HEK293T (cell line): ENCODE data around the gene C5AR2.

ENCODE experiments used
- CTCF ChIA-PET: fragments of 350-600 bp; formaldehyde crosslinking; extraction: SDS; loops from one replicate; lab custom pipeline; 2021; ENCODE audit warnings: antibody characterized with exemption, inconsistent platforms; lab: Yijun Ruan, JAX
- POLR2A ChIA-PET: fragments of 350-600 bp; formaldehyde crosslinking; extraction: SDS; loops from one replicate; lab custom pipeline; 2020; ENCODE audit warnings: antibody characterized with exemption, inconsistent platforms; lab: Yijun Ruan, JAX
- DNase-seq: peaks from one replicate; pipeline ENCODE4 v3.0.0; 2012; ENCODE audit warnings: mixed read lengths; ENCODE audit errors: extremely low spot score
- ARNT ChIP-seq: fragments of 450-650 bp; IDR thresholded peaks from 2 replicates; pipeline ENCODE4 v1.6.1; 2017; ENCODE audit warnings: mild to moderate bottlenecking
- BHLHE40 ChIP-seq: fragments of 450-650 bp; IDR thresholded peaks from 2 replicates; pipeline ENCODE4 v1.6.1; 2016; ENCODE audit warnings: mild to moderate bottlenecking, moderate library complexity, borderline replicate concordance
- CTBP1 ChIP-seq: fragments of 450-650 bp; IDR thresholded peaks from 2 replicates; pipeline ENCODE4 v1.6.1; 2016; ENCODE audit warnings: borderline replicate concordance
- ELF4 ChIP-seq: fragments of 450-650 bp; IDR thresholded peaks from 2 replicates; pipeline ENCODE4 v1.6.1; 2017; ENCODE audit warnings: antibody characterized with exemption
- FOXA1 ChIP-seq: fragments of 450-650 bp; IDR thresholded peaks from 2 replicates; pipeline ENCODE4 v1.6.1; 2016; ENCODE audit warnings: mild to moderate bottlenecking
- FOXK2 ChIP-seq: fragments of 450-650 bp; IDR thresholded peaks from 2 replicates; pipeline ENCODE4 v1.6.1; 2016; ENCODE audit warnings: mild to moderate bottlenecking
- FOXM1 ChIP-seq: fragments of 450-650 bp; IDR thresholded peaks from 2 replicates; pipeline ENCODE4 v1.6.1; 2017; ENCODE audit warnings: mild to moderate bottlenecking, borderline replicate concordance
- HDGF ChIP-seq: fragments of 450-650 bp; IDR thresholded peaks from 2 replicates; pipeline ENCODE4 v1.6.1; 2017; ENCODE audit warnings: antibody characterized with exemption, borderline replicate concordance
- L3MBTL2 ChIP-seq: fragments of 450-650 bp; conservative IDR thresholded peaks from 2 replicates; pipeline ENCODE4 v1.6.1; 2016; ENCODE audit warnings: mild to moderate bottlenecking
- LEF1 ChIP-seq: fragments of 450-650 bp; IDR thresholded peaks from 2 replicates; pipeline ENCODE4 v1.6.1; 2017; ENCODE audit warnings: mild to moderate bottlenecking, borderline replicate concordance
- NFRKB ChIP-seq: fragments of 450-650 bp; IDR thresholded peaks from 2 replicates; pipeline ENCODE4 v1.6.1; 2016; ENCODE audit warnings: mild to moderate bottlenecking, moderate library complexity
- SP1 ChIP-seq: fragments of 450-650 bp; IDR thresholded peaks from 2 replicates; pipeline ENCODE4 v1.6.1; 2017
- SUZ12 ChIP-seq: fragments of 450-650 bp; IDR thresholded peaks from 2 replicates; pipeline ENCODE4 v1.6.1; 2016; ENCODE audit warnings: mild to moderate bottlenecking
- TARDBP ChIP-seq: fragments of 450-650 bp; IDR thresholded peaks from 2 replicates; pipeline ENCODE4 v1.6.1; 2016
- ZNF384 ChIP-seq: fragments of 450-650 bp; IDR thresholded peaks from 2 replicates; pipeline ENCODE4 v1.6.1; 2016
- TF ChIP-seq, protein P1 (sequence below): fragments of 450-650 bp; IDR thresholded peaks from 2 replicates; pipeline ENCODE4 v1.6.1; 2016

The C5AR2 gene

DNA sequence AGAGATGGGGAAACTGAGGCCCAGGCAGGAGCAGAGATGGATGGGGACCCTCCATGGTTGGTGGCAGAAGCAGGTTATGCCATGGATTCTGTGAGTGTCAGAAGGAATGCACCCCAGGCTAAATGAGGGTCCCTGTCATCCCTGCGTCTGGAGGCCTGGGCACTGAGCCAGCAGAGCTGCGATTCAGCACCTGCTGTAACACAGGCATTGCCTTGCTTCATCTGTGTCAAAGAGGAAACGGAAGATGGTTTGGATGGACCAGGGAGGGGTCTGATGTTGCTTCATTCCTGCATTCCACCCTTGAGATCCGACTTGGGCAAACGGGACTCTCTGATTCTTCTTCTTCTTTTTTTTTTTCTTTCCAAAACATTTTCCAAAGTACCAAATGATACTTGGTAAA is 21.2 kb upstream of the C5AR2 start:
- no peak for DNase-seq
- ChIA-PET POLR2A (no interaction called here), CTCF (no interaction called here)
- TF ChIP-seq, protein P1, sequence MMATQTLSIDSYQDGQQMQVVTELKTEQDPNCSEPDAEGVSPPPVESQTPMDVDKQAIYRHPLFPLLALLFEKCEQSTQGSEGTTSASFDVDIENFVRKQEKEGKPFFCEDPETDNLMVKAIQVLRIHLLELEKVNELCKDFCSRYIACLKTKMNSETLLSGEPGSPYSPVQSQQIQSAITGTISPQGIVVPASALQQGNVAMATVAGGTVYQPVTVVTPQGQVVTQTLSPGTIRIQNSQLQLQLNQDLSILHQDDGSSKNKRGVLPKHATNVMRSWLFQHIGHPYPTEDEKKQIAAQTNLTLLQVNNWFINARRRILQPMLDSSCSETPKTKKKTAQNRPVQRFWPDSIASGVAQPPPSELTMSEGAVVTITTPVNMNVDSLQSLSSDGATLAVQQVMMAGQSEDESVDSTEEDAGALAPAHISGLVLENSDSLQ, result no peak
- TF ChIP-seq SUZ12 (no peak), FOXA1 (no peak)

DNA sequence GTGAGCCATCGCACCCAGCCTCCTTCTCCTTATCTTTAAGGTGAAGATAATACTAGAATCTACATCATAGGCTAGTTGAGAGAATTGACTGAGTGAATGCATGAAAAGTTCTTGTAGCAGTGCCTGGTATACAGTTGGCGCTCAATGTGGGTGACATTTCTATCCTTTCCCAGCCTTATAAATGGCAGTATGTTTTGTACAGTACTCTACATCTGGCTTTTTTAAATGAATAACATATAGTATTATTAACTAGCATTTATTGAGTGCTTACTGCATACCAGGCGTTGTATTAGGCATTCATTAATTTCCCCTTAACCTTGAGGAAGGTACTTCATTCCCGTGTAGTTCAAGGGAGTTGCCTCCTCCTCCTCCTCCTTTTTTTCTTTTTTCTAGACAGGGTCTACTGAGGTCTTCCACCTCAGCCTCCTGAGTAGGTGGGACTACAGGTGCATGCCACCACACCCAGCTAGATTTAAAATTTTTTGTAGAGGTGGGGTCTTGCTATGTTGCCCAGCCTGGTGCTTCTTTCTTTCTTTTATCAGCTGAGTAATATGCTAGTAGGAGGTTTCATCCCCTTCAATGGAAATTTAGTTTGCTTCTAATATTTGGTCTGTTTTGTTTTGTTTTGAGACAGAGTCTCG is 19.5 kb upstream of the C5AR2 start:
- DNase-seq, result no peak
- TF ChIP-seq HDGF, result no peak
- TF ChIP-seq CTBP1, result no peak
- no peak for TF ChIP-seq BHLHE40
- TF ChIP-seq LEF1, result no peak
- no peak for TF ChIP-seq ELF4
- no peak for TF ChIP-seq SP1
- no peak for TF ChIP-seq NFRKB
- no peak for TF ChIP-seq TARDBP
- no peak for TF ChIP-seq ARNT
- TF ChIP-seq, protein P1, result no peak
- no peak for TF ChIP-seq SUZ12
- TF ChIP-seq ZNF384, result no peak
- no peak for TF ChIP-seq FOXK2
- ChIA-PET POLR2A (no interaction called here), CTCF (interaction anchor here (0.6 kb wide), 1 partner anchor 320 kb away, joined by 3 read pairs; no protein-coding TSS in a partner anchor)

DNA sequence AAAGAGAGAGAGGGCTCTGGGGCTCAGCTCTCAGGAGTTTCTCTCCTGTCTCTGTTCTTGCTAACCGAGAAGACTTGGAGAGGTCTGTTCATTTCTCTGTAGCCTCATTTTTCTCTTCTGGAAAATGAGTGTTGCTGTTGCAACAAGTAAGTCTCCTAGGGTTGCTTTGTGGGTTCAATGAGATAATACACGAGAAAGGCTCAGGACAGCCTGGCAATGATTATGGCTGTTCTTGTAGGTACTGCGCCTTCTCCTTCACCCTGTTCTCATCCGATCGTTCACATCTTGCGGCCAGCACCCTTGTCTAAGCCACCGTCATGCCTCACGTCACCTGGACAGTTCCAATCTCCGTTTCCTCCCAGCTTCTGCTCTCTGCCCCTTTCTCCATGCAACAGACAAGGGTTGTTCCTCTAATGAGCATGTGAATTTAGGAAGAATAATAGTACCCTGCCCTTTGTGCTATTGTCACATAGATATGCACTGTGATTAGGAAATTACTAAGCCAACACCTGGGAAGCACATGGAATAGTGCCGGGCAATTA is 18.1 kb upstream of the C5AR2 start:
- CTCF ChIA-PET, result no interaction called here
- no peak for TF ChIP-seq FOXK2
- TF ChIP-seq BHLHE40, result no peak
- no peak for TF ChIP-seq NFRKB
- TF ChIP-seq CTBP1, result no peak
- TF ChIP-seq, protein P1, result no peak
- TF ChIP-seq HDGF, result no peak
- no peak for TF ChIP-seq TARDBP
- no peak for TF ChIP-seq ARNT
- no peak for TF ChIP-seq FOXA1
- no peak for TF ChIP-seq ZNF384
- TF ChIP-seq LEF1, result no peak
- no peak for TF ChIP-seq FOXM1
- TF ChIP-seq ELF4, result no peak
- no peak for TF ChIP-seq L3MBTL2
- no peak for TF ChIP-seq SP1
- no peak for TF ChIP-seq SUZ12
- POLR2A ChIA-PET, result no interaction called here
- no peak for DNase-seq

DNA sequence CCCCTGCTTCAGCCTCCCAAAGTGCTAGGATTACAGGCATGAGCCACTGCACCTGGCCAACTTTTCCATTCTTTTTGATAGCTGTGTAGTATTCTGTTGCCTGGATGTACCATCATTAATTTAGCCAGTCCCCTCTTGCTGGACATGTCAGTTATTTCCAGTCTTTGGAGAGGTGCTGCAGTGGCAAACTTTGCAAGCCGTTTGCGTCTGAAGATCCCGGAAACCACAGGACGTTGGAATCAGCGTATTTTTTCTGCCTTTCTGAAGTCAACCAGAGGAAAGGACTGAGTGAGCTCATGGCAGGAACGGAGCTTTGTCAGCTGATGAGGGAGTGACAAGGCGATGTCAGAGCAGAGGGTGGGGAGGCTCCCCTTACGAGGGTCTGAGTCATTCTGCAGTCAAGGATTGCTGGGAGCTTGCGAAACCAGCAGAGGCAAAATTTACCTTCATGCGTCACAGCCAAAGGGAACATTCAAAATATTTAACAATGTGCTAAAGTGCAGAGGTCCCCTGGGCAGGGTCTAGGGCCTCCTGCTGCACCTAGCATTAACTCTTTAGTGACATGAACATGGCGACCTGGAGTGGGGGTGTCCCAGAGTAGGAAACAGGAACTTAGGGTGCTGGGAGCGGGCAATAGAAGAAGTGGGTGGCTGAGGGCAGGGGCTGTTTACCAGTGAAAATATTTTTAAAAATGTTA is 16.7 kb upstream of the C5AR2 start:
- CTCF ChIA-PET, result interaction anchor here (0.7 kb wide), 1 partner anchor 17 kb away, joined by 4 read pairs; no protein-coding TSS in a partner anchor
- DNase-seq, result peak; percentile 22

DNA sequence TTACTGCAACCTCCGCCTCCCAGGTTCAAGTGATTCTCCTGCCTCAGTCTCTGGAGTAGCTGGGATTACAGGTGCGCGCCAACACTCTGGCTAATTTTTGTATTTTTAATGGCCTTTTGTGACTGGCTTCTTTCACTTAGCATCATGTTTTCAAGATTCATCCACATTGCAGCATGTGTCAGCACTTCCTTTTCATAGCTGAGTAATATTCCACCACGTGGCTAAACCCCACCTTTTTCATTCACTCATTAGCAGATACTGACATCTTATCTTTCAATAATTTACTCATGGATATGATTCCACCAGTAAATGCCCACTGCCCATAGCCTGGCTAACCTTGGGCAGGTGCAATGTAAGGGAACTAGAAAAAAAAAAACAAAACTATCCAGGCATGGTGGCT is 15.5 kb upstream of the C5AR2 start:
- TF ChIP-seq ARNT (no peak), HDGF (no peak), TARDBP (no peak), FOXK2 (no peak)
- TF ChIP-seq, protein P1, result no peak
- DNase-seq, result no peak
- CTCF ChIA-PET, result no interaction called here
- POLR2A ChIA-PET, result no interaction called here

More for the DNA sequence above, 16.7 kb upstream of the C5AR2 start:
- POLR2A ChIA-PET, result no interaction called here
- no peak for TF ChIP-seq NFRKB
- TF ChIP-seq, protein P1, result peak; percentile 57
